Measurements from ENCODE around the gene SND1. TPM values are rescaled to one million over a fixed set of nuclear protein-coding genes. Genes with fewer than 3 reads are reported as not detected.

Gene SND1
- total and polyA plus RNA-seq, 4 donors, result 59.4 to 214 (median 84.1) TPM

GRCh38 chr7:127644484-127644883 is 7.5 kb upstream of the SND1 start:
- Histone ChIP-seq H3K9me3 (ENCODE audit: control insufficient read depth in 4 of 4, low read length in 3 of 4) (no peaks in the 10 kb centered on the region), H3K4me1 (ENCODE audit: control insufficient read depth in 4 of 4, insufficient read depth in 4 of 4, low read length in 3 of 4) (no peaks in the 10 kb centered on the region), H3K27me3 (ENCODE audit: control insufficient read depth in 4 of 4, insufficient read depth in 4 of 4, low read length in 3 of 4) (no peaks in the 10 kb centered on the region), H3K9ac (ENCODE audit: low read depth in 1 of 2, low read length in 2 of 2) (no peak overlapping the region), H3K4me3 (ENCODE audit: low read depth in 1 of 3, low read length in 3 of 3) (no peak overlapping the region), H3K27ac (ENCODE audit: low read depth in 1 of 2, low read length in 2 of 2) (no peak overlapping the region), H3K36me3 (ENCODE audit: control insufficient read depth in 4 of 4, insufficient read depth in 3 of 4, low read depth in 1 of 4, low read length in 3 of 4) (no peaks in the 10 kb centered on the region)
- WGBS, result 70% methylated on average over 2 of the region's 2 CpGs
- no peak for DNase-seq (ENCODE audit: low spot score)
- TF ChIP-seq SP1 (IDR thresholded peaks at IDR 0.05) (no peak), RXRA (IDR thresholded peaks at IDR 0.05) (no peak), YY1 (IDR thresholded peaks at IDR 0.05) (no peak), EGR1 (IDR thresholded peaks at IDR 0.05; ENCODE audit: low read depth in 2 of 2) (no peak), NR2F2 (IDR thresholded peaks at IDR 0.05) (no peak), HNF4A (conservative IDR thresholded peaks at IDR 0.05) (no peak), REST (IDR thresholded peaks at IDR 0.05) (no peak), TAF1 (conservative IDR thresholded peaks at IDR 0.05) (no peak), FOXA2 (IDR thresholded peaks at IDR 0.05) (no peak), ZBTB33 (IDR thresholded peaks at IDR 0.05) (no peak), ATF3 (IDR thresholded peaks at IDR 0.05) (no peak), GABPA (IDR thresholded peaks at IDR 0.05 in 1 of 2, conservative IDR thresholded peaks at IDR 0.05 in 1 of 2) (no peak), JUND (IDR thresholded peaks at IDR 0.05) (no peak), CTCF (IDR thresholded peaks at IDR 0.05; ENCODE audit: low read depth, low read length, missing input control) (no peak), RAD21 (IDR thresholded peaks at IDR 0.05) (no peak), FOXA1 (IDR thresholded peaks at IDR 0.05) (no peak), HNF4G (IDR thresholded peaks at IDR 0.05) (no peak)

GRCh38 chr7:127647636-127648035 is 4.4 kb upstream of the SND1 start:
- H3K9ac ChIP-seq (ENCODE audit: low read depth in 1 of 2, low read length in 2 of 2), result no peak overlapping the region
- WGBS, result 98% methylated on average over 8 of the region's 8 CpGs
- no peak for TF ChIP-seq HNF4G (IDR thresholded peaks at IDR 0.05)
- no peak for TF ChIP-seq ATF3 (IDR thresholded peaks at IDR 0.05)

More at GRCh38 chr7:127647636-127648035, 4.4 kb upstream of the SND1 start:
- Histone ChIP-seq H3K4me1 (ENCODE audit: control insufficient read depth in 4 of 4, insufficient read depth in 4 of 4, low read length in 3 of 4) (peaks cover 0 to 5% (median 0%) of the 10 kb centered on the region in 4 donors), H3K4me3 (ENCODE audit: low read depth in 1 of 3, low read length in 3 of 3) (no peak overlapping the region), H3K9me3 (ENCODE audit: control insufficient read depth in 4 of 4, low read length in 3 of 4) (no peaks in the 10 kb centered on the region), H3K36me3 (ENCODE audit: control insufficient read depth in 4 of 4, insufficient read depth in 3 of 4, low read depth in 1 of 4, low read length in 3 of 4) (no peaks in the 10 kb centered on the region), H3K27me3 (ENCODE audit: control insufficient read depth in 4 of 4, insufficient read depth in 4 of 4, low read length in 3 of 4) (no peaks in the 10 kb centered on the region), H3K27ac (ENCODE audit: low read depth in 1 of 2, low read length in 2 of 2) (no peak overlapping the region)
- DNase-seq (ENCODE audit: low spot score), result no peak

Measured in liver (tissue), 9 donors.